ENCODE measurements around the gene TMEM150C. TPM values are rescaled to one million over a fixed set of nuclear protein-coding genes. Genes with fewer than 3 reads are reported as not detected.

Gene TMEM150C
- total and polyA plus RNA-seq, 2 donors from 2014 or later = 7.7 to 22.9 TPM

DNA sequence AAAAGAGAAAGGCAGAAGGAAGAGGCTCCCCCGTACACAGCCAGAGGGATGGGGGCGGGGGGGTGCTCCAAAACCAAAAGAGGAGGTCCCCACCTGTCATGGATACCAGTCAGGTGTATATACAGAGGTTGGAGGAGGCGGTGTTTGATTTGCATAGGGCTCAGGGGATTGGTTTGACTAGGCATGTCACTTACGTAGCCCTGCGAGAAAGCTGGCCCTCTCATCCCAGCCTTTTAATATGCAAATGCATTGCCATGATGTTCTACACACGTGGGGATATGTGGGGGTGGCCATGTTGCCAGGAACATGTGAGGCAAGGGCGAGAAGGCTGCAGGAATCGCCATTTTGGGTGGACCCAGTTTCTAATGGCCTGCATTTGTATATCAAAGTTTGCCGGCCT lies 38.6 kb downstream of the TMEM150C start:
- no peak overlapping the region for H3K27ac ChIP-seq (ENCODE audit: low read depth in 2 of 2, low read length in 2 of 2)
- H3K36me3 ChIP-seq (ENCODE audit: control insufficient read depth in 2 of 3, insufficient read depth in 3 of 3, low read length in 3 of 3) = no peaks in the 10 kb centered on the region
- no peak for DNase-seq
- intact Hi-C loops (cut with DNase I) = no loop called here
- TF ChIP-seq, protein P1, sequence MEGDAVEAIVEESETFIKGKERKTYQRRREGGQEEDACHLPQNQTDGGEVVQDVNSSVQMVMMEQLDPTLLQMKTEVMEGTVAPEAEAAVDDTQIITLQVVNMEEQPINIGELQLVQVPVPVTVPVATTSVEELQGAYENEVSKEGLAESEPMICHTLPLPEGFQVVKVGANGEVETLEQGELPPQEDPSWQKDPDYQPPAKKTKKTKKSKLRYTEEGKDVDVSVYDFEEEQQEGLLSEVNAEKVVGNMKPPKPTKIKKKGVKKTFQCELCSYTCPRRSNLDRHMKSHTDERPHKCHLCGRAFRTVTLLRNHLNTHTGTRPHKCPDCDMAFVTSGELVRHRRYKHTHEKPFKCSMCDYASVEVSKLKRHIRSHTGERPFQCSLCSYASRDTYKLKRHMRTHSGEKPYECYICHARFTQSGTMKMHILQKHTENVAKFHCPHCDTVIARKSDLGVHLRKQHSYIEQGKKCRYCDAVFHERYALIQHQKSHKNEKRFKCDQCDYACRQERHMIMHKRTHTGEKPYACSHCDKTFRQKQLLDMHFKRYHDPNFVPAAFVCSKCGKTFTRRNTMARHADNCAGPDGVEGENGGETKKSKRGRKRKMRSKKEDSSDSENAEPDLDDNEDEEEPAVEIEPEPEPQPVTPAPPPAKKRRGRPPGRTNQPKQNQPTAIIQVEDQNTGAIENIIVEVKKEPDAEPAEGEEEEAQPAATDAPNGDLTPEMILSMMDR (IDR thresholded peaks at IDR 0.05; ENCODE audit: borderline replicate concordance, extremely low read depth, insufficient read depth) = no peak
- H3K4me1 ChIP-seq (ENCODE audit: control insufficient read depth in 2 of 3, insufficient read depth in 2 of 3, low read depth in 1 of 3, low read length in 3 of 3) = no peaks in the 10 kb centered on the region
- FAIRE-seq = no peak
- no peak overlapping the region for H3K9ac ChIP-seq (ENCODE audit: low read length in 3 of 3)
- H3K27me3 ChIP-seq (ENCODE audit: control insufficient read depth, insufficient read depth, low read length) = no peaks in the 10 kb centered on the region
- H3K9me3 ChIP-seq (ENCODE audit: control insufficient read depth in 2 of 3, insufficient read depth in 1 of 3, low read length in 3 of 3) = no peaks in the 10 kb centered on the region
- H3K4me3 ChIP-seq (ENCODE audit: low read length in 3 of 3) = no peak overlapping the region

DNA sequence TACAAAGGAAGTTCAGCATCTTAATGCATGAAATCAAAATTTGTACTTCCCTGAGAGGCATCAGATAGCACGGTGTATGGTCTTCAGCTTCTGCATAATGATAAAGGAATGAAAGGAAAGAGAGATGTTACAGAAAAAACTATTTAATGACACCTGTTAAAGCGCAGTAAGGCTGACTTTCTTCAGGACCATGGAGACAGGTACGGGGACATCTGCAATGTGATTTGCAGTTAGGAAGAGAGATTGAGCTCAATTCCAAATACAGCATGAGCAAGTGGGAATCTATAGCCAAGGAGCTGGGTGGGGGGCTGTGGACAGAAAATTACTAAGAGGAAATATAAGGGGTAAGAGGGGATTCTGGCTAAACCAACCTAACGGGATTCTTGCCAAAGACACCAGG lies 39.3 kb downstream of the TMEM150C start:
- Histone ChIP-seq H3K27ac (ENCODE audit: low read depth in 2 of 2, low read length in 2 of 2) (no peak overlapping the region), H3K9me3 (ENCODE audit: control insufficient read depth in 2 of 3, insufficient read depth in 1 of 3, low read length in 3 of 3) (no peaks in the 10 kb centered on the region), H3K36me3 (ENCODE audit: control insufficient read depth in 2 of 3, insufficient read depth in 3 of 3, low read length in 3 of 3) (no peaks in the 10 kb centered on the region), H3K4me1 (ENCODE audit: control insufficient read depth in 2 of 3, insufficient read depth in 2 of 3, low read depth in 1 of 3, low read length in 3 of 3) (no peaks in the 10 kb centered on the region), H3K9ac (ENCODE audit: low read length in 3 of 3) (no peak overlapping the region), H3K27me3 (ENCODE audit: control insufficient read depth, insufficient read depth, low read length) (no peaks in the 10 kb centered on the region), H3K4me3 (ENCODE audit: low read length in 3 of 3) (no peak overlapping the region)
- DNase-seq (no peak), FAIRE-seq (no peak)
- intact Hi-C loops (cut with DNase I) = no loop called here
- TF ChIP-seq, protein P1 (IDR thresholded peaks at IDR 0.05; ENCODE audit: borderline replicate concordance, extremely low read depth, insufficient read depth) = no peak

DNA sequence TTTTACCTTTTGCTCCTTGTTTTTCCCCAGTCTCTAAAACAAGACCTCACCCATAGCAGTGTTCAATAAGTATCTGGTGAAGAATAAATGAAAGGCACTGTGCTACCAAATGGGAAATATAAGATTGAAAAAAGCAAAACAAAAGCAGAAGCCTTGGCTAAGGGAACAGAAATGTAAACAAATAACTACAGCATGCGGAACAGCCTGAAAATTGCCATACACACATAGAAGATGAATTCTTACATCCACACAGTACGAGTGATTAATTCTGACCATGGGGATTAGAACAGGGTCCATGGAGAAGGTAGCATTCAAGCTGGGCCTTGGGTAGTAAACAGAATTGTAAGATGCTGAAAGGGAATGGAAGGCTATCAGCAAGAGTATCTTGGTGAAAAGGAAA lies 40.5 kb downstream of the TMEM150C start:
- Histone ChIP-seq H3K9me3 (ENCODE audit: control insufficient read depth in 2 of 3, insufficient read depth in 1 of 3, low read length in 3 of 3) (no peaks in the 10 kb centered on the region), H3K9ac (ENCODE audit: low read length in 3 of 3) (no peak overlapping the region), H3K4me3 (ENCODE audit: low read length in 3 of 3) (no peak overlapping the region), H3K36me3 (ENCODE audit: control insufficient read depth in 2 of 3, insufficient read depth in 3 of 3, low read length in 3 of 3) (no peaks in the 10 kb centered on the region), H3K27ac (ENCODE audit: low read depth in 2 of 2, low read length in 2 of 2) (no peak overlapping the region), H3K4me1 (ENCODE audit: control insufficient read depth in 2 of 3, insufficient read depth in 2 of 3, low read depth in 1 of 3, low read length in 3 of 3) (no peaks in the 10 kb centered on the region), H3K27me3 (ENCODE audit: control insufficient read depth, insufficient read depth, low read length) (no peaks in the 10 kb centered on the region)
- intact Hi-C loops (cut with DNase I) = no loop called here
- DNase-seq (no peak), FAIRE-seq (no peak)
- TF ChIP-seq, protein P1 (IDR thresholded peaks at IDR 0.05; ENCODE audit: borderline replicate concordance, extremely low read depth, insufficient read depth) = no peak

DNA sequence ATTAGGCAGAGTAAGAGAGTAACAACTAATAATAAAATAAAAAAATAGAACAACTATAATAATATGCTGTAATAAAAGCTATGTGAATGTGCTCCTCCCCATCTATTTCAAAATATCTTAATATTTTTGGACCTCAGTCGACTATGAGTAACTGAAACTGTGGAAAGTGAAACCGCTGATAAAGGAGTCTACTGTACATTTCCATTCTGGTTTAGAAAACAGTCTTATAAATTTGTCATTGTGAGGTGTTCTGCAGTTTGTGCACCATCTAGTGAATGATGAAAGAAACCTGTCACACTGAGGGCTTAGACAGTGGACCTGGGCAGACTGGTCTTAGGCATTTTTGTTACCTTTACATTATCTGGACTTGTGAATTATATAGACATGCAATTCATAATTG lies 42.0 kb downstream of the TMEM150C start:
- no peak overlapping the region for H3K9ac ChIP-seq (ENCODE audit: low read length in 3 of 3)
- no peaks in the 10 kb centered on the region for H3K36me3 ChIP-seq (ENCODE audit: control insufficient read depth in 2 of 3, insufficient read depth in 3 of 3, low read length in 3 of 3)
- no peak for DNase-seq
- FAIRE-seq = no peak
- no peak overlapping the region for H3K27ac ChIP-seq (ENCODE audit: low read depth in 2 of 2, low read length in 2 of 2)
- no peaks in the 10 kb centered on the region for H3K9me3 ChIP-seq (ENCODE audit: control insufficient read depth in 2 of 3, insufficient read depth in 1 of 3, low read length in 3 of 3)
- no peaks in the 10 kb centered on the region for H3K27me3 ChIP-seq (ENCODE audit: control insufficient read depth, insufficient read depth, low read length)
- intact Hi-C loops (cut with DNase I) = no loop called here
- TF ChIP-seq, protein P1 (IDR thresholded peaks at IDR 0.05; ENCODE audit: borderline replicate concordance, extremely low read depth, insufficient read depth) = no peak
- no peak overlapping the region for H3K4me3 ChIP-seq (ENCODE audit: low read length in 3 of 3)
- no peaks in the 10 kb centered on the region for H3K4me1 ChIP-seq (ENCODE audit: control insufficient read depth in 2 of 3, insufficient read depth in 2 of 3, low read depth in 1 of 3, low read length in 3 of 3)

Measured in kidney (tissue), 14 donors.